GM19238 (cell line): ENCODE results near the gene LDLRAD3.
A peak's percentile ranks its signal among the peaks of the same experiment; 100 is the strongest.

Experiments used
- DNase-seq: peaks from one replicate; pipeline ENCODE4 v3.0.0; 2011; ENCODE audit warnings: low spot score; ENCODE audit not compliant: insufficient read length

LDLRAD3 gene

GRCh38 chr11:36264011-36264972 is 320.4 kb downstream of the LDLRAD3 start:
- no peak for DNase-seq

- DNase-seq = no peak
Measured at GRCh38 chr11:36264973-36265344, 321.1 kb downstream of the LDLRAD3 start.

- peak; percentile 53 for DNase-seq
Measured at GRCh38 chr11:36265793-36266628, 322.1 kb downstream of the LDLRAD3 start.

DNA sequence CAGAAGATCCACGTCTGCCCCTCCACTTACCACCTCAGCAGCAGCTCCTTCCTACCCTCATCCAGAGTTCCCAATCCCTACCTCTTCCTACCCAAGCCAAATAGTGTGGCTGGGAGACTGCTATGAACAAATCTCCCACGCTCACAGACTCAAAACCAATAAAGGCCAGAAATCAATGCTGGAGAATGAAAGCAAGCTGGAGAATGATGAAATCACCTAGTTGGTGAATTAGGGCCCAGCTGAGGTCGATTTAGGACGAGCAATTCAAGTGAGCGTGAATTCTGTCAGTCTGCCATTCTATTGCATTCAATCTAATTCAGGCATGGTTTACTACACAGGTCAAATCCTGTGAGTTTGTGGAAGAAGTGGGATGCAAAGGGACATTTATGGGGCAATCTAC is 322.9 kb downstream of the LDLRAD3 start:
- no peak for DNase-seq

GRCh38 chr11:36268337-36268985 is 324.6 kb downstream of the LDLRAD3 start:
- DNase-seq = no peak

GRCh38 chr11:36270701-36271100 is 326.8 kb downstream of the LDLRAD3 start:
- DNase-seq = no peak

GRCh38 chr11:36271794-36272407 is 328.0 kb downstream of the LDLRAD3 start:
- DNase-seq = no peak

DNA sequence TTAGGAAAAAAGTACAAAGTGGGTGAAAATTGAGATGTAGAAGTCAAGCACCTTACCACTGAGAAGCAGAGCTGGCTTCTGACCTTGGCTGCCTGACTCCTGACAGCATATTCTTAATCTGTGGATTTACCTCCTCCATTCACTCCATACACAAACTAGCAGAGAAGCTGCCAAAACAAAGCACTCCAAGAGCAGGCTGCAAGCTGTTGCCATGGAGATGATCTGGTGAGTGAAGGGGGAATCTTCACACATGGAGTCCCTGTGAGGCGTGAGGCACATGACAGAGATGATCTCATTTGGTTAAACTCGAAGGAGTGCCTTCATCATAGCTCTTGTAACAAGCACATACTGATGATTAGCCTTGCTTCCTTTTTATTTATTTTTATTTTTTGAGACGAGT is 329.2 kb downstream of the LDLRAD3 start:
- DNase-seq = no peak

DNA sequence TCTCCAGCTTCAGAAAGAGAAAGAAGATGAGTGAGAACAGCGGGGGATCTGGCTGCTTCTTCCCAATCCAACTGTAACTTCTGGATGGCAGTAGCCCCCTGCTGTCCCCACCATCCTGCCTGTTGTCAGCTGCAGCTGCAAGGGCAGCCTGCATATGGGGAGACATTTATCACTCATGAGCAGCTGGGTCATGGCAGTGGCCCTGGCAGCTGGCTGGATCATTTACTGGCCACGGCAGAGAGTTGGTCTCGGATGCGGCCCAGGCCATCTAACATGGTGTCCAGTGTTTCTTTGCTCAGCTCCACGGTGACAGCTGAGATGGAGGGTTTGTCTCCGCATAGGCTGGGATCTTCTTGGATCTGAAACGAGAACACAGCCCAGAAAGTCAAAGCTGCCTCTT is 330.6 kb downstream of the LDLRAD3 start:
- no peak for DNase-seq

DNA sequence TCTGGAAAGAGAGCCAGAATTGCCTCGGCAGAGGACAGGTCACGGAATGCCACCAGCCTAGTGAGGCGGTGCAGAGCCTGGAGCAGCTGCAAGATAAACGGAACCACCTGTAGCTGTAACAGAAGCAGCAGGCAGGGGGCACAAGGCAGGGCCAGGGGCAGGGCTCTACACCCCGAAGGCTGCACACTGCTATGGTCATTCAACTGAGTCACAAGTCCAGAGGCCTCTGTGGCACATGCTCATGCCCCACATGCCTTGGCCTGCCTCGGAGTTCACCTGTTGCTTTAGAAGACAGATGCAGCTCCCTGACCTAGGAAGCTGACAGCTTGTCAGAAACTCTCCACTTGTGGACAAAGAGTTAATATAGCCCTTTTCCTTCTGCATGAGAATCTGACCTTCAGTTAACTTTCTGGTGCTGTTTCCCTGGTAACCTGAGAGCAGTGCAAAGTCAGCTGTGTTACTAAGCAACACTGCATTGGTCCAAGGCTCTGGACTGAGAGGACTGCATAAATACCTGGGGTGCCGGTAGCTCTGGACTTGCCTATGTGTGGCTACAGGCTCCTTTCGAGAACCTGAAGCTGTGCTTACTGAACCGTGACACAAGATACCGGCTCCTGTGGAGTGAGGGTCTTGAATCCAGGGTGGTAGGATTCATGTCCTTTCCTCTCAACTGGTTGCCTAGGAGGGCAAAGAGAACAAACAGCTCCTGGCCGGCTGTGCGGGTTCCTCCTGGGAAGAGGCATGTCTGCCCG is 334.8 kb downstream of the LDLRAD3 start:
- no peak for DNase-seq

GRCh38 chr11:36280531-36280930 is 336.7 kb downstream of the LDLRAD3 start:
- no peak for DNase-seq
